NCI-H524 treated with DMSO at 0.1 percent for 48 hours (cell line): Measurements from ENCODE around the gene GVQW3.

Experiments
- DNase-seq: peaks from one replicate; lab custom pipeline; 2025; lab: John Stamatoyannopoulos, UW

The GVQW3 gene

GRCh38 chr11:76445121-76446084 lies 64.3 kb downstream of the GVQW3 start:
- DNase-seq: peak; percentile 60

DNA sequence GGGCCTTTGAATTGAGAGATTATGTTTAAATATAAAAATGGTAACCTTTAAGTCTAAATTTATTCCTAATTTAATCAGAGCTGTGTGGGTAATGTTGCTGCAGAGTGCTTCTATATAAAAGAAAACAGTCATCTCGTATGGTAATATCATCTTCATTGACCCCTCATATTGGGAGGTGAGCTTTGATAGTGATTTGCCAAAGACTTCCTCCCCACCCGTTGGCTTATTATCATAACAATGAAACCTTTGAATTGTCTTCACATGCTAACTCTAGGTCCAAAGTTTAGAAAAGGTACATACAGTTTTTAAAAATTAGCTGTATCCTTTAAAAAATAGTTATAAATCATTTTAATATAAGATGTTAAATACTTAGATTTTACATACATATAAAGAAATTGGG lies 67.4 kb downstream of the GVQW3 start:
- DNase-seq: no peak

DNA sequence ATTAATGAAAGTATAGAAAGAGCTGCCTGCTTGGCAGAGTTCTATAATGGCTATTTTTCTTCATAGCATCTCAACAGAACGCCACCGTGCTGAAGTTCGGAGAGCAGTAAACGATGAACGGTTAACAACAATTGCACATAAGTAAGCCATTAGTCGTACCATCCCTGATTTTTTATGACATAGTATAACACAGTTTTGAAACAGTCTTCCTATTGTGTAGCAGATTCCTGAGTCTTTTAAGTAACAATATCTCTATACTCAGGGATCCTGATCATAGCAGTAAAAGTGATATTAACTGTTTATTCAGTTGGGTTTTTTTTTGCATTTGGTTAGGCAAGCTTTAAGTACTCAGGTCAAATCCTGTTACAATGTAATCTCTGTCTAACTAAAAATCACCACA lies 72.1 kb downstream of the GVQW3 start:
- DNase-seq: no peak

DNA sequence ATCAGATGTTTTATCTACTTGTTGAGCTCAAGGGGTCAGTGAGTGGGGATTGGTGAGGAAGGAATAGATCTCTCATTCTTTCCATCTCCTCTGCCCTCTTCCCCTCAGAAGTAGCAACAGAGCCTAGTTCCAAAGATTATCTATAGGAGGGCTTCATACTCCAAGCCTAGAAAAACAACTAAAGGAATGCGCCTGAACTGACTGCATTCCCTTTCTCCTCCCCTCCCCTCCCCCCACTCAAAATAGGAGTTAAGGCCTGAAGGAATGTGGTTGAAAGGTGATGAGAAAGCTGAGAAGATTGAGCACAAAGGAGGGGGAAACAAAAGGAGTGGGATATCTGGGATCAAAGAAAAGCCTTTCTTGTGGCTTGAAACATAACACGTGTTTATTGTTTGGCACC lies 74.2 kb downstream of the GVQW3 start:
- no peak for DNase-seq

- no peak for DNase-seq
Observed at GRCh38 chr11:76455931-76456330, 74.8 kb downstream of the GVQW3 start.

DNA sequence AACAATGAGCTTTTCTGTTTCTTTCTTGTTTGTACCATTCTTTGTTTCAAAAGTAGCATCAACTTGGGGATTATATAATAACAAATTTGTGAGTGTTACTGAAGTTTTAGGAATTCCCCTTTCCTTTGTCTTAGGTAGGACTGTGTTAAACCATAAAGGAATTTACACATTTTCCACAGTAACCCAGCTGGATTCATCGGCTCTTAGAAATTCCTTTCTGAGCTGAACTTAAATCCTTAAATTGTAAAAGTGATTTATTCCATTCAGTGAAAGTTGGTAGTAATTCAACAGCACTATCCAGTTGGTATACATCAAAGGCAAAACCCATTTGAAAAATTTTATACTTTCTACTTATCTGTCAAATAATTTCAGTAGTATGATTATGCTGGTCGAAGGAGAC lies 75.4 kb downstream of the GVQW3 start:
- no peak for DNase-seq
